NB4 (cell line): ENCODE measurements around the gene LIN7B.

ENCODE experiments used
- DNase-seq: peaks from one replicate; pipeline ENCODE4 v3.0.0; 2010; ENCODE audit warnings: low read depth
- H3K4me3 ChIP-seq: one replicate; pipeline ENCODE4 v1.5.1; 2011; ENCODE audit warnings: mild to moderate bottlenecking, low read depth, low read length, moderate library complexity
- MYC ChIP-seq: IDR thresholded peaks from 2 replicates; pipeline ENCODE4 v1.6.1; 2011; ENCODE audit warnings: low read depth, low read length
- POLR2A ChIP-seq: IDR thresholded peaks from 2 replicates; pipeline ENCODE4 v1.6.1; 2011; ENCODE audit warnings: mild to moderate bottlenecking; ENCODE audit not compliant: insufficient read length; ENCODE audit errors: extremely low read depth
- TF ChIP-seq, protein P1 (sequence below): IDR thresholded peaks from 2 replicates; pipeline ENCODE4 v1.6.1; 2011; ENCODE audit warnings: low read depth, low read length
- TF ChIP-seq, protein P2 (sequence below): IDR thresholded peaks from one replicate; pipeline ENCODE4 v1.5.1; 2012; ENCODE audit warnings: low read depth, low read length

Gene LIN7B

DNA sequence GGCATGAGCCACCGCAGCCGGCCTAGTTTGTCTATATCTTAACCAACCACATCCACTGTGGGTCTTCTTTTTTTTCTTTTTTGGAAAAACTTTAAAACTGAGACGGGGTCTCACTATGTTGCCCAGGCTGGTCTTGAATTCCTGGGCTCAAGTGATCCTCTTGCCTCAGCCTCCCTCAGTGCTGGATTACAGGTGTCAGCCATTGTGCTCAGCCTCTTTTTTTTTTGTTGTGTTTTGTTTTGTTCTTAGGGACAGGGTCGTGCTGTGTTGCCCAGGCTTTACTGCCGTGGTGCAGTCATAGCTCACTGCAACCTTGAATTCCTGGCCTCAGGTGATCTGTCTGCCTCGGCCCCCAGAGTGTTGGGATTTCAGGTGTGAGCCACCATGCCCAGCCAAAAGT is 21.5 kb upstream of the LIN7B start:
- no peak for DNase-seq
- TF ChIP-seq, protein P1, sequence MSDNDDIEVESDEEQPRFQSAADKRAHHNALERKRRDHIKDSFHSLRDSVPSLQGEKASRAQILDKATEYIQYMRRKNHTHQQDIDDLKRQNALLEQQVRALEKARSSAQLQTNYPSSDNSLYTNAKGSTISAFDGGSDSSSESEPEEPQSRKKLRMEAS, result no peak
- TF ChIP-seq POLR2A (no peak), MYC (no peak)
- TF ChIP-seq, protein P2, sequence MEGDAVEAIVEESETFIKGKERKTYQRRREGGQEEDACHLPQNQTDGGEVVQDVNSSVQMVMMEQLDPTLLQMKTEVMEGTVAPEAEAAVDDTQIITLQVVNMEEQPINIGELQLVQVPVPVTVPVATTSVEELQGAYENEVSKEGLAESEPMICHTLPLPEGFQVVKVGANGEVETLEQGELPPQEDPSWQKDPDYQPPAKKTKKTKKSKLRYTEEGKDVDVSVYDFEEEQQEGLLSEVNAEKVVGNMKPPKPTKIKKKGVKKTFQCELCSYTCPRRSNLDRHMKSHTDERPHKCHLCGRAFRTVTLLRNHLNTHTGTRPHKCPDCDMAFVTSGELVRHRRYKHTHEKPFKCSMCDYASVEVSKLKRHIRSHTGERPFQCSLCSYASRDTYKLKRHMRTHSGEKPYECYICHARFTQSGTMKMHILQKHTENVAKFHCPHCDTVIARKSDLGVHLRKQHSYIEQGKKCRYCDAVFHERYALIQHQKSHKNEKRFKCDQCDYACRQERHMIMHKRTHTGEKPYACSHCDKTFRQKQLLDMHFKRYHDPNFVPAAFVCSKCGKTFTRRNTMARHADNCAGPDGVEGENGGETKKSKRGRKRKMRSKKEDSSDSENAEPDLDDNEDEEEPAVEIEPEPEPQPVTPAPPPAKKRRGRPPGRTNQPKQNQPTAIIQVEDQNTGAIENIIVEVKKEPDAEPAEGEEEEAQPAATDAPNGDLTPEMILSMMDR, result no peak
- no peak overlapping the region for H3K4me3 ChIP-seq

DNA sequence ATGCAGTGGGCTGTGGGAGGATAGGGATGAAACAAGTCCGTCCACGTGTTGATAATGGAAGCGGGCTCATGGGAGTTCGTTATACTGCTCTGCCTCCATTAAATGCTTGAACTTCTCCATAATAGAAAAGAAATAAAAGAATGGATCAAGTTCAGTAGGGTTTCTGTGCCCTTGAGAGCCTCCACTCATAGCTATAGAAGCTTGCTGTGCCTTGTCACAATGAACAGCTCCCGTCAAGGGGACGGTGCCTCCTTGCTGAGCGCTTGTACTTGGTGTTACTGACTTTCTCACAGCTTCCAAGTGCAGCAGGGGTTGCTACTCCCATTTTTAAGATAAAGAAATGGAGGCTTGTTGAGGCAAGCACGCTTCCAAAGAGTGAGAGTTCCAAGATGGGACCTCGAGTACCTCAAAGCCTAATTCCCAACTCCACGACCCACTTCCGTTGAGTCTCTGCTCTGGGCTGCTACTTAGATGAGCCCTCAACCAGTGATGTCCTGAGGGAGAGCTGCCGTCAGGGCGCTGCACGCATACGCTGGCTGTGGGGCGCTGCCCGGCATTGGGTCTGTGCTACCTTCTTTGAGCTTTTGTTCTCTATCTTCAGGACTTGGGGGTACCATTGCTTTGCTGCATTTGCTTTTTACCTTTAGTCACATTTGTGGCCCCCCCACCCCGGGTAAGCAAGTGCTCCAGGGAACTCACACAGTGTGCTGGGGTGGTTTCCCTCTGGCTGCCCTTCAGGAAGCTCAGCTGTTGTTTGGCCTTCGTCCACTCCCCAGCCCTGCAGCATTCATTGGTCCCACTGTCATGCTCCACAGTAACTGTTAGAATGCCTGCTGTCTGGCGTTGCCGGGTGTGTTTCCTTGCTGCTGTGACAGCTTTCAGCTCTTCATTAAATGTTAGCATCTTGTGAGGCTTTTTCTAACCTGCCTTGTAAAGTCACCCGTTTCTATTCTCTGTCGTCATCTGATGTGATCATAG is 19.4 kb upstream of the LIN7B start:
- TF ChIP-seq, protein P2, result no peak
- TF ChIP-seq, protein P1, result no peak
- TF ChIP-seq POLR2A (no peak), MYC (no peak)
- no peak for DNase-seq
- no peak overlapping the region for H3K4me3 ChIP-seq

DNA sequence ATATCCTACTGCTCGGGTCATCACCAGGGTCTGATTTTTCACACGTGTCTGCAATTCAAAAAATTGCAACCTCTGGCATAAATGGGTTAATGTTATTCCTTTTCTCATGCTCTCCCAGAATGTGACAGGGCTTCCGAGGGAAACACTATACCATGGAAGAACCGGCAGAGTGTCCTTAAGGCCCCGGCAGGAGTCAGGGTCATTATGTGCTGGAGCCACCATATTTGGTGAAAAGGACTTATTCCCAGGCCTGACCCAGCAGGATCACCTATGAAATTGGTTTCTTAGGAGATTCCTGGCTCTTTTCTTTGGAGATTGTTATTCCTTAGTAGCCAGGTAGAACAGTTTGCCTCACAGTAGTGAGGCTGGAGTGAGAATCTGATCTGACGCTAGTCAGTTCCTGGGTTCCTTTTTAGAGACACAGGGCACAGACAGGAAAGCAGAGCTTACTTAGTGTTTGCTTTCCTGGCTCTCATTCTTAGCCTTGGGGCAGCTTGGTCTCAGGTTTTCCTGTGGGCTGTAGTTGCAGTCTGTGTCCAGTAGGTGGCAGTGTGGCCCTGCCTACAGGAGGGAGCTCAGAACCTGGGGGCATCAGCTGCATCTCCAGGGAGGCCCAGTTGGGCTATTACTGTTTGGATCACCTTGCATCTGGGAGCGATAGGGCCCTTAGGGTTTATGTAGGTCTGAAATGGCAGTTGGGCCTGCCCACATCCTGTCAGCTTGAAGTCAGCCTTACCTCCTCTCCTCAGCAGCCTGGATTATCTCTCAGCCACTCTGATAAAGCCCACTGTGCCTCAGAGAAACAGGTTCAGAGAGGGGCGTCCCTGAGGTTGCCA is 16.5 kb upstream of the LIN7B start:
- TF ChIP-seq, protein P1, result no peak
- TF ChIP-seq, protein P2, result peak; percentile 96
- no peak overlapping the region for H3K4me3 ChIP-seq
- peak; percentile 81 for DNase-seq

DNA sequence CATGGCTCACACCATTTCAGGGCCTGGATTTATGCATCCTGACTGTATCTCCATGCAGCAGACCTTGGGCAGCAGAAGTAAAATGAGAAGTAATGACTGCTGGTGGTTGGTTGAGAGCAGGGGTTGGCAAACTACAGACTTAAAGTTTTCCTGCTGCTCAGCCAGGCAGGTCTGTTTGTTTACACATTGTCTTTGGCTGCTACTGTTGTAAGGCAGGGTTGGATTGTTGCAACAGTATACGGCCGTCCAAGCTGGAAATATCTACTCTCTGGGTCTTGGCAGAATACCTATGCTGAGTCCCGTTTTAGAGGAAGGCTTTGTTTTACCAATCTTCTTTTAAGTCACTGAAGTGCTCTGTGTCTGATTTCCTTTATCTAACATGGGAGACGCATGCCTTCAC is 15.4 kb upstream of the LIN7B start:
- DNase-seq, result no peak
- TF ChIP-seq, protein P2, result no peak
- TF ChIP-seq MYC, result no peak
- TF ChIP-seq POLR2A, result no peak
- TF ChIP-seq, protein P1, result no peak
- no peak overlapping the region for H3K4me3 ChIP-seq

DNA sequence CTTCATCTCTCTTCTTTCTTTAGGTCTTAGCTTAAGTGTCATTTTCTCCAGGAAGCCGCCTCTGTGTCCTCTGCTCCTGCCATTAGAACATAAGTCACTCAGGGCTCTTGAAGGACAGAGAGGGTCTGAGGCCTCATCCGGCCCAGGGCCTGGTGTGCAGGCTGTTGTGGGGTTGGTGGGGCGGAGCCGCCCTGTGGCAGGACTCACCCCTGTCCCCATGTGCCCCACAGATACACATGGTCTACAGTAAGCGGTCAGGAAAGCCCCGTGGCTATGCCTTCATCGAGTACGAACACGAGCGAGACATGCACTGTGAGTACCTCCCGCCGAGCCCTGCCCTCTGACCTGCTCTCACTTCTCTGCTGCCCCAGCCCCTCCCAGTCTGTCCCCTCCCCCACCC is 13.0 kb upstream of the LIN7B start:
- DNase-seq, result no peak
- TF ChIP-seq, protein P1, result no peak
- TF ChIP-seq MYC, result no peak
- TF ChIP-seq, protein P2, result no peak
- no peak for TF ChIP-seq POLR2A
- no peak overlapping the region for H3K4me3 ChIP-seq
